ENCODE data around the gene LBX2. TPM values are rescaled to one million over a fixed set of nuclear protein-coding genes. Genes with fewer than 3 reads are reported as not detected.
A peak's percentile ranks its signal among the peaks of the same experiment; 100 is the strongest.

Gene LBX2
- total and polyA plus RNA-seq, 2 donors (not counting 1 experiment from before 2014, with no cell fraction given): 0.52 to 3.0 TPM

DNA sequence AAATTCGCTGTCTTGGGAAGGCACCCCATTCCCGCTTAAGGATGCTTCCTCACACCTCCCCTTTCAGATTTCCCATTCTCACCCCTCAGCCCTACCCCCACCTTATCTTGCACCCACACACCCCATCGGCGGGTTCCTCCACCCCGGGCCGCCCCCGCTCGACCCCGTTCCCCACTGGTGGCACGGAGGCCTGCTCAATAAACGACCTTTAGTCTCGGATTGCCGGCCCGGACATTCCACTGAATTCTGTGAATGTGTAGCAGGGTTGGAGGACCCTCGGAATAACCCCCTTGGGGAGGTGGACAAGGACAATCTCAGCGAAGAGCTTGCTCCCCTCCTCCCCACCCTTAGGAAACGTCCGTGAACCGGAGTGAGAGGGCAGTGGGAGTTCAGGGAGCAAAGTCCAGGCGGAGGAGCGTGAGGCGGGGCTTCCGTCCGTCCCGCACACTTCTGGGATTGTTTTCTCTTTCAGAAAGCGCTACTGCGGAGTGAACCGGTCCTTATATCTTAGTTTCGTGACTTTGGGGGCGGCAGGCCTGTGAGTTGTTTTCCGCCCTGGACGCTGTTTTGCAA lies 2.8 kb upstream of the LBX2 start:
- no peak for DNase-seq (ENCODE audit: low read depth in 2 of 2)
- Histone ChIP-seq H3K27me3 (ENCODE audit: control insufficient read depth, insufficient read depth, low read length) (no peaks in the 10 kb centered on the region), H3K4me2 (ENCODE audit: extremely low read depth, insufficient read depth, low read length) (peak overlapping the region; percentile 90), H3K79me2 (ENCODE audit: control insufficient read depth, insufficient read depth, low read length) (peaks cover 15% of the 10 kb centered on the region), H3K4me1 (ENCODE audit: control insufficient read depth, extremely low read depth, insufficient read depth, low read length) (peaks cover 17% of the 10 kb centered on the region), H4K20me1 (ENCODE audit: control insufficient read depth, extremely low read depth, insufficient read depth, low read length) (no peaks in the 10 kb centered on the region), H3K9ac (ENCODE audit: insufficient read depth, low read length) (peak overlapping the region; percentile 48), H3K27ac (ENCODE audit: insufficient read depth, low read length) (peak overlapping the region; percentile 75), H2AFZ (ENCODE audit: low read length) (peak overlapping the region; percentile 66), H3K9me3 (ENCODE audit: control insufficient read depth, insufficient read depth, low read depth, low read length) (no peaks in the 10 kb centered on the region), H3K36me3 (ENCODE audit: control insufficient read depth, insufficient read depth, low read length) (peaks cover 4% of the 10 kb centered on the region), H3K4me3 (replicated peaks in 1 of 4; ENCODE audit: control extremely low read depth in 1 of 4, insufficient read depth in 1 of 4, low read depth in 3 of 4, low read length in 4 of 4) (peak overlapping the region; percentile 9 to 69 (median 48))
- TF ChIP-seq, protein P1, sequence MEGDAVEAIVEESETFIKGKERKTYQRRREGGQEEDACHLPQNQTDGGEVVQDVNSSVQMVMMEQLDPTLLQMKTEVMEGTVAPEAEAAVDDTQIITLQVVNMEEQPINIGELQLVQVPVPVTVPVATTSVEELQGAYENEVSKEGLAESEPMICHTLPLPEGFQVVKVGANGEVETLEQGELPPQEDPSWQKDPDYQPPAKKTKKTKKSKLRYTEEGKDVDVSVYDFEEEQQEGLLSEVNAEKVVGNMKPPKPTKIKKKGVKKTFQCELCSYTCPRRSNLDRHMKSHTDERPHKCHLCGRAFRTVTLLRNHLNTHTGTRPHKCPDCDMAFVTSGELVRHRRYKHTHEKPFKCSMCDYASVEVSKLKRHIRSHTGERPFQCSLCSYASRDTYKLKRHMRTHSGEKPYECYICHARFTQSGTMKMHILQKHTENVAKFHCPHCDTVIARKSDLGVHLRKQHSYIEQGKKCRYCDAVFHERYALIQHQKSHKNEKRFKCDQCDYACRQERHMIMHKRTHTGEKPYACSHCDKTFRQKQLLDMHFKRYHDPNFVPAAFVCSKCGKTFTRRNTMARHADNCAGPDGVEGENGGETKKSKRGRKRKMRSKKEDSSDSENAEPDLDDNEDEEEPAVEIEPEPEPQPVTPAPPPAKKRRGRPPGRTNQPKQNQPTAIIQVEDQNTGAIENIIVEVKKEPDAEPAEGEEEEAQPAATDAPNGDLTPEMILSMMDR (conservative IDR thresholded peaks at IDR 0.05 in 1 of 2, IDR thresholded peaks at IDR 0.05 in 1 of 2; ENCODE audit: low read depth in 1 of 2, low read length in 2 of 2): no peak
- peak; percentile 39 for TF ChIP-seq EZH2 (IDR thresholded peaks at IDR 0.05; ENCODE audit: low read length, missing control alignments)

DNA sequence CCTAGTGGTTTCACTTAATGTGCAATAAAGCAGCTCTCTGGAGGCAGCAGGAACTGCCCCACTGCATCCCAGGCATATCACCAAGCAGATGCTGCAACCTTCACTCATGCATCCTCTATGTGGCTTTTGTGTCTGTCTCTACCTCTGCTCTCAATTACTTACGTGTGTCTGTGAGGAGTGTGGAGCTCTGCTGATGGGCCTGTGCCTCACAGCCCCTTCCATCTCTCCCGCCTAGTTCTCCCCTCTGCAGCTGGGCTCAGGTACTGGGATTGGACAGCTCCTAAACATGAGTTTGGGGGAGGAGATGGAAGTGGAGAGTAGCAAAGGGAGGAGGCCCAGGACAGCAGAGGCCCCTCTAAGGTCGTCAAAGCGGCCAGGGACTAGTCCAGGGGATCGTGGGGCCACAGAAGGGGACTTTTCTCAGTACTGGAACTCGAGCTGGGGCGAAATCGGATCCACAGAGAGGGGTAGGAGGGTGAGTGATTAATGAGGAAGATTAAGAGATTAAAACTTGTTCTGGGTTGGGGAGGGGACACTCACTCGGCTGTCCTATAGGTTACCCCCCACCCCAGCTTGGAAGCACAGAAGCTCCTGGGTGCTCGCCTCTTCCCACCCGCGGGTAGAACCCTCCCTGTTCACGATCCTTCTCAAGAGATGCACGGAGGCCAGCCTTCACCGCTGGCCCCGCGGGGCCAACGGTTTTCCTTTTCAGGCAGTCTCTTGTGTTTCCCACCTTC lies 2.1 kb upstream of the LBX2 start:
- Histone ChIP-seq H3K4me3 (replicated peaks in 1 of 4; ENCODE audit: control extremely low read depth in 1 of 4, insufficient read depth in 1 of 4, low read depth in 3 of 4, low read length in 4 of 4) (no peak overlapping the region), H3K27ac (ENCODE audit: insufficient read depth, low read length) (no peak overlapping the region), H3K36me3 (ENCODE audit: control insufficient read depth, insufficient read depth, low read length) (peaks cover 2% of the 10 kb centered on the region), H3K79me2 (ENCODE audit: control insufficient read depth, insufficient read depth, low read length) (peaks cover 9% of the 10 kb centered on the region), H2AFZ (ENCODE audit: low read length) (no peak overlapping the region), H3K9ac (ENCODE audit: insufficient read depth, low read length) (no peak overlapping the region), H4K20me1 (ENCODE audit: control insufficient read depth, extremely low read depth, insufficient read depth, low read length) (no peaks in the 10 kb centered on the region), H3K9me3 (ENCODE audit: control insufficient read depth, insufficient read depth, low read depth, low read length) (no peaks in the 10 kb centered on the region), H3K4me2 (ENCODE audit: extremely low read depth, insufficient read depth, low read length) (no peak overlapping the region), H3K4me1 (ENCODE audit: control insufficient read depth, extremely low read depth, insufficient read depth, low read length) (peaks cover 14% of the 10 kb centered on the region), H3K27me3 (ENCODE audit: control insufficient read depth, insufficient read depth, low read length) (no peaks in the 10 kb centered on the region)
- DNase-seq (ENCODE audit: low read depth in 2 of 2): no peak
- TF ChIP-seq EZH2 (IDR thresholded peaks at IDR 0.05; ENCODE audit: low read length, missing control alignments): no peak
- TF ChIP-seq, protein P1 (conservative IDR thresholded peaks at IDR 0.05 in 1 of 2, IDR thresholded peaks at IDR 0.05 in 1 of 2; ENCODE audit: low read depth in 1 of 2, low read length in 2 of 2): no peak

DNA sequence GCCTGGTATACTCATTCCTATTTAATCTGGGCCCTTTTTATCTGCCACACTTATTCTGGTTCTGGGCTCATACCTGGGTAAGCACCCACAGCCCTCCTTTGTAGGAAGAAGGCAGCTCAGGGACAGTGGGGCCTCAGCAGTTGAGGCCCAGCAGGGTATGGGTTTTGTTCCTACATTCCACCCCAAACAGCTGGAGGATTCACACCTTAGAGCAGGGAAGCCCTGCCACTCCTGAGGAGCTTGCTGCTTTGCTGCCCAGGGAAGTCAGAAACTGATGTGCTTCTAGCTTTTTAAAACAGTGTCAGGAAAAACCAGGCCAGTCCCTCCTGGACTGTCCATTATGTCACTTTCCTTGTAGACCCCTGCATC lies 1.2 kb upstream of the LBX2 start:
- Histone ChIP-seq H3K4me2 (ENCODE audit: extremely low read depth, insufficient read depth, low read length) (no peak overlapping the region), H3K36me3 (ENCODE audit: control insufficient read depth, insufficient read depth, low read length) (peaks cover 2% of the 10 kb centered on the region), H2AFZ (ENCODE audit: low read length) (no peak overlapping the region), H3K27me3 (ENCODE audit: control insufficient read depth, insufficient read depth, low read length) (no peaks in the 10 kb centered on the region), H3K79me2 (ENCODE audit: control insufficient read depth, insufficient read depth, low read length) (peaks cover 3% of the 10 kb centered on the region), H3K9ac (ENCODE audit: insufficient read depth, low read length) (no peak overlapping the region), H4K20me1 (ENCODE audit: control insufficient read depth, extremely low read depth, insufficient read depth, low read length) (no peaks in the 10 kb centered on the region), H3K9me3 (ENCODE audit: control insufficient read depth, insufficient read depth, low read depth, low read length) (no peaks in the 10 kb centered on the region), H3K27ac (ENCODE audit: insufficient read depth, low read length) (no peak overlapping the region), H3K4me3 (replicated peaks in 1 of 4; ENCODE audit: control extremely low read depth in 1 of 4, insufficient read depth in 1 of 4, low read depth in 3 of 4, low read length in 4 of 4) (no peak overlapping the region), H3K4me1 (ENCODE audit: control insufficient read depth, extremely low read depth, insufficient read depth, low read length) (peaks cover 11% of the 10 kb centered on the region)
- DNase-seq (ENCODE audit: low read depth in 2 of 2): no peak
- TF ChIP-seq, protein P1 (conservative IDR thresholded peaks at IDR 0.05 in 1 of 2, IDR thresholded peaks at IDR 0.05 in 1 of 2; ENCODE audit: low read depth in 1 of 2, low read length in 2 of 2): no peak
- no peak for TF ChIP-seq EZH2 (IDR thresholded peaks at IDR 0.05; ENCODE audit: low read length, missing control alignments)
